Chondrocyte (in vitro differentiated cells): ENCODE measurements around the gene NDUFAF4. TPM values are rescaled to one million over a fixed set of nuclear protein-coding genes. Genes with fewer than 3 reads are reported as not detected.
A peak's percentile ranks its signal among the peaks of the same experiment; 100 is the strongest.

Experiments
- DNase-seq: peaks from one replicate; pipeline ENCODE4 v3.0.0; 2021; ENCODE audit warnings: mixed read lengths, low spot score
- H3K27ac Mint-ChIP-seq: one replicate; pipeline ENCODE4 v1.8.0; 2021; ENCODE audit warnings: mild to moderate bottlenecking, moderate library complexity, mixed read lengths; ENCODE audit not compliant: unreplicated experiment
- H3K27me3 Mint-ChIP-seq: 2 replicates; pipeline ENCODE4 v1.8.0; 2021; ENCODE audit warnings: low read depth, mixed read lengths
- H3K36me3 Mint-ChIP-seq: 2 replicates; pipeline ENCODE4 v1.8.0; 2021; ENCODE audit warnings: low read depth, mixed read lengths
- H3K4me1 Mint-ChIP-seq: 2 replicates; pipeline ENCODE4 v1.8.0; 2021; ENCODE audit warnings: low read depth, mild to moderate bottlenecking, mixed read lengths
- H3K4me3 Mint-ChIP-seq: one replicate; pipeline ENCODE4 v1.8.0; 2021; ENCODE audit warnings: mild to moderate bottlenecking, moderate library complexity, mixed read lengths; ENCODE audit not compliant: unreplicated experiment
- H3K9me3 Mint-ChIP-seq: 2 replicates; pipeline ENCODE4 v1.8.0; 2021; ENCODE audit warnings: low read depth, mixed read lengths
- total RNA-seq: library from RNA; stranded (reverse); gene quantifications from 3 replicates; pipeline ENCODE4 v1.2.1, GENCODE V29; 2021
- TF ChIP-seq, protein P1 (sequence below): fragments of 200-600 bp; sonication (generic); IDR thresholded peaks from 2 replicates; pipeline ENCODE4 v1.5.0; 2021; ENCODE audit warnings: antibody characterized with exemption, mild to moderate bottlenecking, moderate library complexity

The NDUFAF4 gene
- total RNA-seq, 1 donor from 2014 or later = 25.0 TPM

DNA sequence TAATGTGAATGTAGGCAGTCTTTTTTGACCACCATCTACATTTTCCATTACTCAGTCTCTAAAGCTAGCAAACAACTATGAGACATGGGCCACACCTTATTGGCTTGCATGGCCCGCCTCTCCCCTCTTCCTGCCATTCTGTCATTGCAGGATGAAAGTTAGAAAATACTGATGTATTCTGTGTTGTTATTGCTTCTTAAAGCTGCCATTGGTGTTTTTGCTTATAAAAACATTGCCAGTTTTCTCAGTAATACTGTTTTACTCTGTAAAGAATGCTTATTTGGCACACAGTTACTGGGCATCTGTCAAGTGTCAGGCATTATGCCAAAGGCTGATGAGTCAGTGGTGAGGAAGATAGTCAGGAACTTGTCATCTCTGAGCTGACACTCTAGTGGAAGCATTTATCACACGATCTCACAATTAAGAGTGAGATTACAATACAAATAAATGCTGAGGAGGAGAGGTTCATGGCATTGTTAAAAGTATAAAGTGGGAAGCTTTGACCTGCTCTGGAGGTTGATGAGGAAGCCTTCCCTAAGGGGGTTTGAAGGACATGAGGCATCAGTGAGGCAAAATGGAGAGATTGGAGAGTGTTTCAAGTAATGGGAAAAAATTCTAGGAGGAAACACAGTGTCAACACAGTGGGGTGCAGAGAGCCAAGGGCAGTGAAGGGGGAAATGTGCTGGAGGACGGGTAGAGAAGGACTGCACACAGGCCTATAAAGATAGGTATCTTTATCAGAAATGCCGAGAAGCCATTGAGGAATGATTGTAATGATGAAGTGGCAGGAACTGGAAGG is 41.5 kb upstream of the NDUFAF4 start:
- Mint-ChIP-seq H3K27ac (peak overlapping the region; percentile 78), H3K9me3 (no peaks in the 10 kb centered on the region), H3K4me1 (peaks cover 14% of the 10 kb centered on the region), H3K27me3 (peaks cover 23% of the 10 kb centered on the region), H3K4me3 (no peak overlapping the region), H3K36me3 (no peaks in the 10 kb centered on the region)
- TF ChIP-seq, protein P1, sequence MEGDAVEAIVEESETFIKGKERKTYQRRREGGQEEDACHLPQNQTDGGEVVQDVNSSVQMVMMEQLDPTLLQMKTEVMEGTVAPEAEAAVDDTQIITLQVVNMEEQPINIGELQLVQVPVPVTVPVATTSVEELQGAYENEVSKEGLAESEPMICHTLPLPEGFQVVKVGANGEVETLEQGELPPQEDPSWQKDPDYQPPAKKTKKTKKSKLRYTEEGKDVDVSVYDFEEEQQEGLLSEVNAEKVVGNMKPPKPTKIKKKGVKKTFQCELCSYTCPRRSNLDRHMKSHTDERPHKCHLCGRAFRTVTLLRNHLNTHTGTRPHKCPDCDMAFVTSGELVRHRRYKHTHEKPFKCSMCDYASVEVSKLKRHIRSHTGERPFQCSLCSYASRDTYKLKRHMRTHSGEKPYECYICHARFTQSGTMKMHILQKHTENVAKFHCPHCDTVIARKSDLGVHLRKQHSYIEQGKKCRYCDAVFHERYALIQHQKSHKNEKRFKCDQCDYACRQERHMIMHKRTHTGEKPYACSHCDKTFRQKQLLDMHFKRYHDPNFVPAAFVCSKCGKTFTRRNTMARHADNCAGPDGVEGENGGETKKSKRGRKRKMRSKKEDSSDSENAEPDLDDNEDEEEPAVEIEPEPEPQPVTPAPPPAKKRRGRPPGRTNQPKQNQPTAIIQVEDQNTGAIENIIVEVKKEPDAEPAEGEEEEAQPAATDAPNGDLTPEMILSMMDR = no peak
- DNase-seq = no peak

DNA sequence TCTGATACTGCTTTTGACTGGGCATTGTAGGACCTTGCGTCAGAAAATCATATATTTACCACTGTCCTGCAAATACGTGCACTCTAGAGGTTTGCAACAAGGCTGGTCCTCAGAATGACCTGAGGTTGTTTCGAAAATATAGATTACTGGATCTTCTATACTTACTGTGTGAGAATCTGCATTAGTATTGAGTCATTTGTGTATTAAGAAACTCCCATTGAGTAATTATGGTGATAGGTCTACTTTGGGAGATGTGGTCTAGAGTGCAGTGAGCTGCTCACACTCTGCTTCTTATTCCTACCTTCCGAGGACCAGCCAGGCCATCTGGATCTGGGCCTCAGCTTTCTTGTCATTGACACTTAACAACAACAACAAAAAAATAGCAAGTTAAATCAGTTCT is 36.4 kb upstream of the NDUFAF4 start:
- Mint-ChIP-seq H3K4me3 (no peak overlapping the region), H3K27me3 (peaks cover 34% of the 10 kb centered on the region), H3K4me1 (peaks cover 11% of the 10 kb centered on the region), H3K9me3 (no peaks in the 10 kb centered on the region), H3K27ac (no peak overlapping the region), H3K36me3 (no peaks in the 10 kb centered on the region)
- TF ChIP-seq, protein P1 = no peak
- DNase-seq = no peak

DNA sequence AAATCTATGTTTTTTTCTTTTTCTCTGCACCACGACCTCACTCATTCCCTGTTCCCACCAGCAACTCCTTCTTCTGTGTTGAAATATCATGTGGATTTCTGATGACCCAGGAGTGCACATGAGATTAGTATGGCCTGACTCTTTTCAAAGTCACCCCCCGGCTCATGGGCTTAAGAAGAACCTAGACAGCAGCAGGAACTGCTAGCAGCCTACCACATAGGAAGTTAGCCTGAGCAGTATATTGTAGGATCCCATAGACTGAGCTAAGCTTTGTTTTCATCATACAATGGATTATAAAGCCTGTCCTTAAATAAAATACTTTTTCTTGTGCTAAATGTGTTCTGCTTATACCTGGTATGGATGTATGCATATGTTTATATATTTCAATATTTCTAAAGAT is 33.5 kb upstream of the NDUFAF4 start:
- no peak for DNase-seq
- H3K27ac Mint-ChIP-seq = no peak overlapping the region
- H3K9me3 Mint-ChIP-seq = no peaks in the 10 kb centered on the region
- peaks cover 50% of the 10 kb centered on the region for H3K27me3 Mint-ChIP-seq
- H3K36me3 Mint-ChIP-seq = no peaks in the 10 kb centered on the region
- TF ChIP-seq, protein P1 = no peak
- no peak overlapping the region for H3K4me3 Mint-ChIP-seq
- no peaks in the 10 kb centered on the region for H3K4me1 Mint-ChIP-seq

- H3K9me3 Mint-ChIP-seq = no peaks in the 10 kb centered on the region
- no peaks in the 10 kb centered on the region for H3K36me3 Mint-ChIP-seq
- no peak overlapping the region for H3K27ac Mint-ChIP-seq
- H3K27me3 Mint-ChIP-seq = peaks cover 63% of the 10 kb centered on the region
- H3K4me3 Mint-ChIP-seq = no peak overlapping the region
- TF ChIP-seq, protein P1 = no peak
- DNase-seq = no peak
- H3K4me1 Mint-ChIP-seq = peaks cover 3% of the 10 kb centered on the region
These were observed 32.0 kb upstream of the NDUFAF4 start for GRCh38 chr6:96929741-96930140.

DNA sequence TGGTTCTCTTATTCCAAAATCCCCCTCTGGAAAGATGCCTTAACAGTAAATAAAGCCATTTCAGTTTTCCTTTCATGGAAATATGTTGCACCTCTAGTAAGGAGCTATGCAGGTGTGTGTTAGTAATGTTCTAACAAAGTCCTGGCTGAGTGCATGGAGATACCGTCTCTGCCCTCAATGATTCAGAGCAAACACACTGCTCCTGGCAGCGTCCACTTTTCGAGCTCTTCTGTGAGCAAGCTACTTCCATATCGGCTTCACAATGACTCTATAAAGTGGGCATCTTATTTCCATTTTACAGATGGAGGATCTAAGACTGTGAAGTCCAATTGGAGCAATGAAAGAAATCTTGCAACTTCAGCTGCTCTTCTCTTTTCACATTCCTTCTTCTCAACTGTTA is 30.0 kb upstream of the NDUFAF4 start:
- TF ChIP-seq, protein P1 = no peak
- Mint-ChIP-seq H3K27me3 (peaks cover 61% of the 10 kb centered on the region), H3K4me1 (peaks cover 6% of the 10 kb centered on the region), H3K36me3 (no peaks in the 10 kb centered on the region), H3K4me3 (no peak overlapping the region), H3K9me3 (no peaks in the 10 kb centered on the region), H3K27ac (no peak overlapping the region)
- DNase-seq = no peak
